WI38 (cell line): ENCODE data around the gene SPRR2G.

Experiments used
- H3K4me3 ChIP-seq: 2 replicates; pipeline ENCODE4 v1.5.1; 2011; ENCODE audit warnings: low read depth, mild to moderate bottlenecking, control low read depth, low read length
- CTCF ChIP-seq: IDR thresholded peaks from 2 replicates; pipeline ENCODE4 v1.5.1; 2012; ENCODE audit warnings: low read depth, mild to moderate bottlenecking, control low read depth, low read length

Gene SPRR2G

GRCh38 chr1:153174624-153175023, 23.9 kb upstream of the SPRR2G start:
- no peak for TF ChIP-seq CTCF
- no peak overlapping the region for H3K4me3 ChIP-seq

- no peak overlapping the region for H3K4me3 ChIP-seq
- TF ChIP-seq CTCF, result no peak
Measured at GRCh38 chr1:153168686-153169085, 18.0 kb upstream of the SPRR2G start.

- H3K4me3 ChIP-seq, result no peak overlapping the region
- TF ChIP-seq CTCF, result no peak
Measured at GRCh38 chr1:153155541-153155940, 4.9 kb upstream of the SPRR2G start.

GRCh38 chr1:153152481-153152880, 1.8 kb upstream of the SPRR2G start:
- H3K4me3 ChIP-seq, result no peak overlapping the region
- no peak for TF ChIP-seq CTCF

GRCh38 chr1:153141377-153141776, 9.3 kb downstream of the SPRR2G start:
- TF ChIP-seq CTCF, result no peak
- no peak overlapping the region for H3K4me3 ChIP-seq

- no peak overlapping the region for H3K4me3 ChIP-seq
- no peak for TF ChIP-seq CTCF
Measured at GRCh38 chr1:153140484-153140883, 10.2 kb downstream of the SPRR2G start.

GRCh38 chr1:153133743-153134142, 16.9 kb downstream of the SPRR2G start:
- TF ChIP-seq CTCF, result no peak

More at GRCh38 chr1:153133743-153134142, 16.9 kb downstream of the SPRR2G start:
- no peak overlapping the region for H3K4me3 ChIP-seq
